NT2/D1 (cell line): ENCODE measurements around the gene RALGPS1.

ENCODE experiments used
- YY1 ChIP-seq: IDR thresholded peaks from 2 replicates; pipeline ENCODE4 v1.6.1; 2011; ENCODE audit not compliant: insufficient read length, insufficient read depth
- ZNF274 ChIP-seq: IDR thresholded peaks from 2 replicates; pipeline ENCODE4 v1.6.1; 2011; ENCODE audit warnings: mild to moderate bottlenecking, low read depth, low read length

- TF ChIP-seq YY1 (no peak), ZNF274 (no peak)
Observed at GRCh38 chr9:127269449-127269848, 354.9 kb downstream of the RALGPS1 start.
